Stomach (tissue), 4 donors: ENCODE data around the gene DACH1.

ENCODE experiments used
- EP300 ChIP-seq: sonication (generic); formaldehyde crosslinking; IDR thresholded peaks from one replicate; pipeline ENCODE4 v1.6.1; 2017; ENCODE audit warnings: antibody characterized with exemption
- POLR2A ChIP-seq, 4 donors: fragments of 450-650 bp; IDR thresholded peaks; one replicate each; pipeline ENCODE4 v1.6.1; 2016; ENCODE audit warnings: antibody characterized with exemption in 4 of 4, control low read depth in 2 of 4, mild to moderate bottlenecking in 1 of 4, moderate library complexity in 1 of 4
- POLR2AphosphoS5 ChIP-seq, 3 donors: sonication (generic); formaldehyde crosslinking; IDR thresholded peaks; one replicate each; pipeline ENCODE4 v1.6.1; 2016; ENCODE audit warnings: antibody characterized with exemption in 3 of 3
- TF ChIP-seq, protein P1 (sequence below), 7 experiments: fragments of 450-650 bp in 4 of 7; fragments of 200-600 bp in 3 of 7; sonication (generic) in 3 of 7; IDR thresholded peaks; one replicate each; pipeline ENCODE4 v1.5.1; 2016 to 2019; ENCODE audit warnings: antibody characterized with exemption in 7 of 7, control low read depth in 2 of 7, mild to moderate bottlenecking in 1 of 7

DNA sequence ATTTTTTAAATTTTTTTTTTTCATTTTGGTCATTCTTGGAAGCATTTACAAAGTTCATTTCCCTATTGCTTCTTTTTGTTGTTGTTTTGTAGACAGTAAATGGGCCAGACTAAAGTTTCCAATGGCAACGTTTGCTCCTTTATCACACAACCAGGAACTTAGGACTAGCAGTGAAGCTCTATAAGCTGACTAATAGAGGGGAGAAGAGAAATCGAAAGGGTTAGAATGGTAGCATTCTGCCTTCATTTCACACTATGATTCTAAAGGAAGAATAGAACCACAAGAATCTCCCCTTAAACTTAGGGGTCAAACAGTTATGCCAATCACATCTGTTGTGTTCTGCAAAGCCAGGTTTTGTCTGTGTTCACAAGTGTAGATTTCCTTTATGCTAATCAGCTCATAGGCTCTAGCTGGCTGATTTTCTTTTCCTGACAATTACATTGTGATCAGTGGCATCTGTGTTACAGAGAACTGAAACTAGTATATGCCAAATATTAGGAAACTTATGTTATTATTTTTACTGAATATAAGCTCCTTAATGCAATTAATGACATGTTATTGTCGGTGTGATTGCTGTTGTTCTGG, 467.3 kb downstream of the DACH1 start:
- TF ChIP-seq EP300: no peak
- TF ChIP-seq POLR2A (IDR thresholded peaks at IDR 0.05): no peak
- TF ChIP-seq, protein P1, sequence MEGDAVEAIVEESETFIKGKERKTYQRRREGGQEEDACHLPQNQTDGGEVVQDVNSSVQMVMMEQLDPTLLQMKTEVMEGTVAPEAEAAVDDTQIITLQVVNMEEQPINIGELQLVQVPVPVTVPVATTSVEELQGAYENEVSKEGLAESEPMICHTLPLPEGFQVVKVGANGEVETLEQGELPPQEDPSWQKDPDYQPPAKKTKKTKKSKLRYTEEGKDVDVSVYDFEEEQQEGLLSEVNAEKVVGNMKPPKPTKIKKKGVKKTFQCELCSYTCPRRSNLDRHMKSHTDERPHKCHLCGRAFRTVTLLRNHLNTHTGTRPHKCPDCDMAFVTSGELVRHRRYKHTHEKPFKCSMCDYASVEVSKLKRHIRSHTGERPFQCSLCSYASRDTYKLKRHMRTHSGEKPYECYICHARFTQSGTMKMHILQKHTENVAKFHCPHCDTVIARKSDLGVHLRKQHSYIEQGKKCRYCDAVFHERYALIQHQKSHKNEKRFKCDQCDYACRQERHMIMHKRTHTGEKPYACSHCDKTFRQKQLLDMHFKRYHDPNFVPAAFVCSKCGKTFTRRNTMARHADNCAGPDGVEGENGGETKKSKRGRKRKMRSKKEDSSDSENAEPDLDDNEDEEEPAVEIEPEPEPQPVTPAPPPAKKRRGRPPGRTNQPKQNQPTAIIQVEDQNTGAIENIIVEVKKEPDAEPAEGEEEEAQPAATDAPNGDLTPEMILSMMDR (IDR thresholded peaks at IDR 0.05): no peak
- TF ChIP-seq POLR2AphosphoS5 (IDR thresholded peaks at IDR 0.05): no peak
